HG02885 (cell line): ENCODE data around the gene CACUL1.
"Not testable (repeated sequence)": the region's sequence is repeated elsewhere in the genome, so short reads cannot be mapped to it uniquely, and the experiment has no call there.

Experiments used
- ATAC-seq: cut with Tn5 transposase; IDR thresholded peaks from one replicate; pipeline ENCODE4 v1.9.1; 2021; ENCODE audit warnings: mild to moderate bottlenecking; ENCODE audit not compliant: unreplicated experiment, poor library complexity

Gene CACUL1

DNA sequence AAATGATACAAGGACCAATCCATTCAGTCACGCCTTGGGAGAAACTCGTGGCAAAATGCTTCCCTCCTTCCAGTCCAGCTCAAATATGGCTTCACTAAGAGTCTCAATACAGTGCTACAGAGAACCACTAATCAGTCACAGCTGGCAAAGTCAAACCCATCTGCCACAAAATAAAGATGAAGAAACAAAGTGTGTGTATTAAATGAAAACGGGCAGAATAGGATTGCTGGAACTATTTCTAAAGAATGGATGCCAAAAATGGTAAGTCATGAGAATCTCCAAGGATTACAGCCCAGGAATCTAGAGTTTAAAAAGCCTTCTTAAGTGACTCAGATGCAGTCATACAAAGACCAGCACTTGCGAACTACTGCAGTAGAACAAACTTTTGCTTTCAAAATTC is 61.9 kb downstream of the CACUL1 start:
- ATAC-seq: no peak

DNA sequence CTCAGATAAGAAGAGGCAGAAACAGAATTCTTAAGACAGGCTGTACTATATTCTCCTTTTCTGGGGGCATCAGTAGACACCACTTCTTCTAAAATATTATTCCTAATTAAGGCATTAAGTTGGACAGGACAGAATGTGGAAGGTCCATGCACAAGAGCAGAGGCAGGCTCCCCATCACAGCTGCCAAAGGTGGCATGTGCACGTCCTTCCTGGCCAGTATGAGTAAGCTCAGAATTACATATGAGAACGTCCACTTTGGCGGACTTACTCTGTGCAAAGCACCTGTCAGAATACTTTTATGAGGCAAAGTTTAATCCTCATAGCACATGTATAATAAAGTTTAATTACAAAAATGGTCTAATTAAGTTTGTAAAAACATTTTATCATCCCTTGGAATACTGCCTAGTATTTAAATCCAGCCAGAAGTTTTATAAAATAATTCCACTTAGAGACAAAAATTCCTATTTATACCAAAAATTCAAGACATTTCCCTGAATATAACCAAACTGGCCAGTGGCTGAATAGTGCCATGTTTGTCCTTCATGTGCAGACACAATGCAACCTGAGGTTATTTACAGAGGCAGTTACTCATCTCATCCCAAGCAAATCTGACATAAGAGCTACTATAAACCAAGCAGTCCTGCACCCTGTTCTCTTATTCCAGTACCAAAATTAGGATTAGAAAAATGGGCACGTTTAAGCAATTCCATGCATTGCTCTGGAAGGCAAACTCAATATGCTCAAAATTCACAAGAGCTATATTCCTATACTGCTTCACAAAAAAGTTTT is 65.5 kb downstream of the CACUL1 start:
- ATAC-seq: no peak

DNA sequence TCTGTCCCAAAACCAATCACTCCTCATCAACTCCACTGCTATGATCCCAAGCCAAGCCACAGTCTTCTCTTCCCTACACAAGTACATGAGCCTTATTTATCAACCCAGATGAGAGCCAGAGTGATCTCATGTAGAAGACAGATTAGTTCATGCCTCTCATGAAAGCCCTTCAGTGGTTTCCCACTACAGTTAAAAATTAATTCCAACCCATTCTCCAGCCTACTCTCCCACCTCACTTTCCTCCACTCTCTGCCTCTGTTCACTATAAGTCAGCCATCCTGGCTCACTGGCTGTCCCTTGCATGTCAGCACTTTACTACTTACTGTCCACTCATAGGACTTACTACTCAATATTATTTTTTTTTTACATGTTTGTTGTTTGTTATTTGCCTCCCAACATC is 67.3 kb downstream of the CACUL1 start:
- no peak for ATAC-seq

DNA sequence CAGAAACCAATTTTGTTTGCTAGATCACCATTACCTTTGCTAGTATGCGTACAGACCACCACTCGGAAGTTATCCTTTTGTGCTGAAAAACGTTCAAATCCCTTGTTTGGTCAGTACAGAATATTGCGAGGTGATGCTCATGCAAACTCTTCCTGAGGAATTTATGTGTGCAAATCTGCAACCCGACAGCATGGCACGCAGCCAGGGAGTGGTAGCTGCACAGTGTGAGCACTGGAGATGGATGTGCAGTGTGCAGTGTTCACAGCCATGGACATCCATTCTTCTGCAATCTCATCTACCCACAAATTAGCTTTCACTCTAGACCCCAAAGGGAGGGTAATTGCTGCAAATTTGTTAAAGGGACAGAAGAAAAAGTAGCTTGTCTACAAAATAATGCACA is 72.2 kb downstream of the CACUL1 start:
- ATAC-seq: no peak

DNA sequence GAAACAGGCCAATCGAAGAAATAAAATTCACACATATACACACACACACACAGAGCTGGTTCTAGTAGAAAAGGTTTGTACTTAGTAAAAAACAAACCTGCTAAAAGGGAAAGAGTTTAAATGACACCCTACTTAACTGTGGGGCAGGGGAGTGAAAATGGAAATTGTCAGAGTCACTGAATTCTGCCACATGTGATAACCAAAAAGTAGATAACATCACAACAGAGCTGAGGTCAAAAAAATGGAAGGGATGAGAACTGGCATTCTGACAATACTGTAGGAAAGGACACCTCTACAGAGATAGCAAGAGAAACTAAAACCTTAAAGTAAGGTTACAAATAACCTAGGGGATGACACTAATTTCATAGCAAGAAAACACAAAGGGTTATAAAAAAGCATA is 74.6 kb downstream of the CACUL1 start:
- ATAC-seq: no peak

DNA sequence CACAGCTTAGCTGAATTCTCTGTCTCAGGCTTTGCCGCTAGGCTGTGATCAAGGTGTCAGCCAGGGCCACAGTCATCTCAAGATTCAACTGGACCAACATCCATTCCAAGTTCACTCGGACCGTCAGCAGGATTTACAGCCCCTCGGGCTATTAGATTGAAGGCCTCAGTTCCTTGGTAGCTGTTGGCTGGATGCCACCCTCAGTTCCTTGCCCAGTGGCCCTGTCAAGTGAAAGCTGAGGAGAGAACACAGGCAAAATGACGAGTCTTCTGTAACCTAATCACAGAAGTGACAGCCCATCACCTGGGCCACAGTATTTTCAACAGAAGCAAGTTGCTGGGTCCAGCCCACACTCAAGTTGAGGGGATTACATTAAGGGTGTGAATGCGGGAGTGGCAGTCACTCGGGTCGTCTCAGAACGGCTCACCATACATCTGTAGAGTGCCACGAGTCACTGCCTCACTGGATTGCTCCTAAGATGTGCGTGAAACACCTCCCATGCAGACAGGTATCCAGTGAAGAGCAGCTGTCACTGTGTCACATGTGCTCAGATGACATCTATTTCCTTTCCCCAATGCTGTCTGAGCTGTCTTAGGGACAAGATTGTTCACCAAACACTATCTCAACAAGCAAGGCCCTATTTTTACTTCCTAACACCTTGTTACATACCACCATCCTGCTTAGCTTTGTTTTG is 80.4 kb downstream of the CACUL1 start:
- no peak for ATAC-seq

DNA sequence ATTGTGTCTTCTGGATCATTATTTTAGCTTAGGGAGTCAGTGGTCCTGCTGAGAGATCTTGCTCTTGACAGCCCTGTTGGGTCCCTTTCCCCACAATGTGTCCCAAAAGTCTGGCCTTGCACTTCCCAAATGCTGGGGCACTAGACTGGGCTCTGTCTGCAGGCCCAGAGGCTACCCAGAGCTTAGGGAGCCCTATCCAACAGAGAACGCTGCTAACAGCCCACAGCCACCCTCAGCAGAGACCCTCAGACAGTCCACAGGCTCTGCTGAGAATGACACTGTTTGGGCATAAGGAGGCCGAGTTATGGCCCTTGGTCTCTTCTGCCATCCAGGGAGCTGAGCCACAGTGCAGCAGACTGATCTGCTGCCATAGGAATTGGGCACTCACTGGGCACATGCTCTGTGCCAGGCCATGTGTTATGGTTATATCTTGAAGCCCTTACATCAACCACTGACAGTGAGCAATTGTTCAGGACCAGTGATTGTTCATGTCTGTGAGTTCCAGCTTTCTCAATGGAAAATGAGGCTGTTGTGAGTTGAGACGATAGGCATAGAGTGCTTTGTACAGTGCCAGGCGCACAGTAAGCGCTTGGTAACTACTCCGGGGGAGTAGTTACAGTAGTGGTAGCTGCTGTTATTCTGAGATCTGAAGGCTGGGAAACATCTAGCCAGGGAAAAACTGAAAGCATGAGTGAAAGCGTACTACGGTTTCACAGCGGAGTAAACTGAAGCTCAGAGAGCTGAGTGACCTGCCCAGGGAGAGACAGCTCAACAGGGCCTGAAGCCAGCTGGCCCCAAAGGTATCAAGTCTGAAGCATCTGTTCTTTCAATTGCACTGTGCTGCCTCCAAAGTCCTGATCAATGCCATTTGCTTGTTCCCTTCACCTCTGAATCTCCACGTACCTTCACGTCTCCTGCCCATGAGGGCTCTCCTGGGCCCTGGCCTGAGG is 81.7 kb downstream of the CACUL1 start:
- no peak for ATAC-seq

DNA sequence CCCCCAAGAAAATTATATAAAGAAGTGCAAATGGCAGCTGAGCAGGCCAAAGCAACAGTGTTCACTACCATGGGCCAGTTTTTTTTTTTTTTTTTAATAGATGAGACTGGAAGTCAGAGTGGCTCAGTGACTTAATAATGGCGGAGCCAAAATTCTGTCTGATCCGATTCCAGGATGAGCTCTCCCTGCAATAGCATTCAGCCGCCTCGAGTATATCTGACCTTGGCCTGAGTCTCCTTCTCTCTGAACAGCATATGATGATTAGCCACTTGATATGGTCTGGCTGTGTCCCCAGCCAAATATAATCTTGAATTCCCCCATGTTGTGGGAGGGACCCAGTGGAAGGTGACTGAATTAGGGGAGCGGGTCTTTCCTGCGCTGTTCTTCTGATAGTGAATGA is 82.6 kb downstream of the CACUL1 start:
- no peak for ATAC-seq

DNA sequence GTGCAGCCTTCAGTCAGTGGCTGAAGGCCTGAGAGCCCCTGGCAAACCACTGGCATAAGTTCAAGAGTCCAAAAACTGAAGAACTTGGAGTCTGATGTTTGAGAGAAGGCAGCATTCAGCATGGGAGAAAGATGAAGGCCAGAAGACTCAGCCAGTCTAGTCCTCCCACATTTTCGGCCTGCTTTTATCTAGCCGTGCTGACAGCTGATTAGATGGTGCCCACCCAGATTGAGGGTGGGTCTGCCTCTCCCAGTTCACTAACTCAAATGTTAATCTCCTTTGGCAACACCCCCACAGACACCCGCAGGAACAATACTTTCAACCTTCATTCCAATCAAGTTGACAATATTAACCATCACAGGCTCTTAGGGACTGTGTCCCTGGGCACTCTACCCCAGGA is 83.5 kb downstream of the CACUL1 start:
- ATAC-seq: not testable (repeated sequence)

DNA sequence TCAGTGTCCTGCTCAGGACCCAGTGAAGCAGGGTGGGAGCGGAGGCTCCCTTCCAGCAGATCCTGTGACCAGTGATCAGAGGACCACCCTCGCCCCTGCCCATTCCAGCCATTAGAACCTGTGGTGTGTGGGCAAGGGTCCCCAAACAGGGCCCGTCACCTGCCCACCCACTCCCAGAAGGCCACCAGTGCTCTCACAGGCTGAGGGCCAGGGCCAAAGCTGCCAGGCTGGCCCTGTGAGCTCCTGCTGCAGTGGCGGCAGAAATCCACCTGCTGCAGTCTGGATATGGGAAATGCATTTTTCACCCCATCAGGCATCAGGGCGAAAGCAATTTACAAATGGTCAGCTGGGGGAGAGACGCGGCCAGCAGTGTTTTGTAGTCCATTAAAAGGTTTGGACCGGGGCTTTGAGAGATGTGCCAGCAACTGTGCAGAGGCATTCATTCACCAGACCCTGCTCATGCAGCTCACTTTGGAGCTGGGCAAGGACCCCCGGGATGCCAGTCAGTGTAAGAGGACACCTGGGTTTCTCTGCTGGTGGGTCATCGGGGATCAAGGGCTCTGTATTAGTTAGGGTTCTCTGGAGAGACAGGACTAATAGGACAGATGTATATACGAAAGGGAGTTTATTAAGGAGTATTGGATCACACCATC is 84.2 kb downstream of the CACUL1 start:
- ATAC-seq: no peak

DNA sequence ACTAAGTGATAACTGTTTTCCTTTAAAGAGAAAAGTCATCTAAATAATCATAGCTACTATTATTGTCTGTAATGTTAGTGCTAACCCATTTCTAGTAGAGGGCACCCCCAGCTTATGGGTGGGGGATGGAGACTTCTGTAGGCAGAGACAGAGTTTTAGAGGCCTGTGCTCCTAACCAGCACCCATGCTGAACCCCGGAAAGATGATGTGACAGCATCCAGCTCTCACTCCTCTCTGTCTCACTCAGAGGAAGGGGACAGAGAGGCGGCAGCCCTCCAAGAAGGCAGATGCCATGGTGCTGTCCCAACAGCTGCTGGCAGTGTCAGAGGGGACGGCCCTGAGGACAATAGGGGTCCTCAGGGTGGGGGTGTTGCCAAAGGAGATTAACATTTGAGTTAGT is 84.9 kb downstream of the CACUL1 start:
- ATAC-seq: no peak

DNA sequence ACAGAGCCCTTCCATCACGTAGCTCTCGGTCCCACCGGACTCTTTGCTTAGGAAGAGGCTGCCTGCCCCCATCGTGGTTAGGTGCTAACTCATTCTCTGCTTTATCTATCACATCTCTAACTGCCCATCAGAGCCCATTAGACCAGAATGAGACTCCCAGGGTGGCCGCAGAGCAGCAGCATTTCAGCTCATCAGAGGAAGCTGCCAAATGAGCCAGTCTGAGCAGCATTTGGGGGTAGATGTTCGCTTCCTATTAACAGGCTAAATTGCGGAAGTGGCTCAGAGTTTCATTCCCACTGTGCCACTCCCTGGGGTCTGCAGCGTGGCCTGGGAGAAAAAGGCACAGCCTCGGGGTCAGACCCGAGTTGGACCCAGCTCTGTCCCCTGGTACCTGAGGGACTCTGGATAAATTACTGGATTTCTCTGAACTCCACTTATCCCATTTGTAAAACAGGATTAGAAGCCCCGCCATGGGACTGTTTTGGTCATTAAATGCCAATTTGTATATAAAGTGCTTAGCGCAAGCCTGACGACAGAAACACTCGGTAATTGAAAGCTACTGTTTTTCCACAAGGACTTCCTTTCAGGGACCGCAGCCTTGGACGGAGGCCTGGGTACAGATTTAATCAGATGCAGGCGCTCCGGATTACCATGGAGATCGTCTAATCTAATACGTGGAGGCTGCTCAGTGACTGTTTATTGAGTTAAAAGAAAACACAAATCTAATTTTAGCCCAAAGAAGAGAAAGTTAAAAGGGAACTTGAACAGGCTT is 85.6 kb downstream of the CACUL1 start:
- no peak for ATAC-seq

DNA sequence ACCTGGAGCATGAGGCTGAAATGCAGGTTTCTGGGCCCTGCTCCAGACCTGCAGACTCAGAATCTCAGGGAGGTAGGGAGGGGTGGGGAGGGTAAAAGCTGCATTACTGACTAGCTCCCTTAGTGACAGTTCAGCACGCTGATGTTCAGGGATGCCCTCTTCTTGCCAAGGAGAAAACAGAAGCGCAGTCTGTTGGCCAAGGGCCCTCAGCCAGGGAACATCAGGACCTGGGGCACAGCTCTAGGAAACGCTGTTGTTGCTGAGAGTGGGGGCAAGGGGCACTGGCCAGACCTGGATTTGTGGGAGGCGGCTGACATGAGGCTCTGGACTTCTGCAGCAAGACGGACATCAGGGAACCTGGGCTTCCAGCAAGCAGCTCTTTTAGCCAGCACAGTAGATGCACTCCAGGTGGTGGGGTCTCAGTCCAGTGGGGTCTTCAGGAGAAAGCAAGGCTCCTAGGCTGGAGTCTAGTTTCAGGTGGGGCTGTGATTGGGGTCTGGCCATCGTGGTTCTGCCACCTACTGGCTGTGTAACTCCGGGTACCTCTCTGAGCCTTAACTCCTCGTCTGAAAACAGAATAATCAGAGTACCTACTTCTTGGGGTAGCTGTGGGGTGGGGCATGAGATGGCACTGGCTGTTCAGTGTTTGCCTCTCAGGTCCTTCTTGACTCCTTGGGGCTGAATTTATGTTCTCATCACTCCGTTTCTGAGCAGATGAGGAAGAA is 86.4 kb downstream of the CACUL1 start:
- no peak for ATAC-seq

DNA sequence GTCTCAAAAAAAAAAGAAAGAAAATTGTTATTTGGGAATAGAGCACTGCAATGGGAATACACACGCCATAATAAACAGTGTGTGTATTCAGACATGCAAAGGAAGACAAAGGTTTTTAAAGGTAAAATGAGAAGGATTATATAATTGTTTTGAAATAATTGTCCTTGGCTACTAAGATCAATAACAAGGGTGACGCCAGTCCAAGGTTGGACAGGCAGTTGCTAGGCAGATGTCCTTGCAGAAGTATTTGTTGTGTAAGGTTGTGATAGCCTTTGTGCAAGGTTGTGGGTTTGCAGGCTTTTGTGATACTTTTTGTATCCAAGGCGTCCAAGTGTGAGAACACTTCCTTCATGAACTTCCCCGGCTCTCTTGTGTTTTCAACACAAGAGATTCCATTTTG is 87.0 kb downstream of the CACUL1 start:
- no peak for ATAC-seq

DNA sequence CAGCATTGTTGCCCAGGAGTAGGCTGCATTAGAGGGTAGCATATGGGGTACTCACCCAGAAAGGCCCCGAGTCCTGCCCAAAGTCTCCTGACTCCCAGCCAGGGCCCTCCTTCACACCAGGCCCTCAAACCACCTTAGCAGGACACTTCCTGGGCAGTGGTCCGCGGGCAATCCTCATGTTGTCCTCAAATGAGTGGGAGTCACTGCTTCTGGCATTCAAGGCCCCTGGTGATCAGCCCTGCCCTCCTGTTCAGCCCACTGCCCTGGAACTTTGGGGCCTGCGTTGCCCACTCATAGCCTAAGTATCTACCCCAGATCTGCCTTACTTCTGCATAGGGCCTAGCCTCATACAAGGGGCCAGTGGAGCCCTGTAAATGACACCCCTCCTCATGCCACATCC is 88.4 kb downstream of the CACUL1 start:
- no peak for ATAC-seq

DNA sequence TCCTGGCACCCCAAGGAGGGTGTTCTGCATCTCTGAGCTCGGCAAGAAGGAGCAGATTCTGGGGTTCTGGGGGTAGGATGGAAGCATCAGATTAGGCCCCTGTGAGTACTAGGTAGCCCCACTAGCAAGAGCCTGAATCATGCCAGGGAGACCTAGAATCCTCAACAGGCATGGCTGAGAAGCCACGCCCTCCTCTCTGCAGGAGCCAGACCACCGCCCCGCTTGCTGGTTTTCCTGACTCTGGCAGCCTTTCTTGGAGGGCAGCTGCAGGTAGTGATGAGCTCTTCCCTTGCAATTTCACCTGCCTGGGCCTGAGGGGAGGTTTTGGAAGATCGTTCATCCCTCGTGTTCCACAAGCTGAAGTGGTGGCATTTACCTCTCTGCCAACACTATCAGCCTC is 90.4 kb downstream of the CACUL1 start:
- no peak for ATAC-seq

DNA sequence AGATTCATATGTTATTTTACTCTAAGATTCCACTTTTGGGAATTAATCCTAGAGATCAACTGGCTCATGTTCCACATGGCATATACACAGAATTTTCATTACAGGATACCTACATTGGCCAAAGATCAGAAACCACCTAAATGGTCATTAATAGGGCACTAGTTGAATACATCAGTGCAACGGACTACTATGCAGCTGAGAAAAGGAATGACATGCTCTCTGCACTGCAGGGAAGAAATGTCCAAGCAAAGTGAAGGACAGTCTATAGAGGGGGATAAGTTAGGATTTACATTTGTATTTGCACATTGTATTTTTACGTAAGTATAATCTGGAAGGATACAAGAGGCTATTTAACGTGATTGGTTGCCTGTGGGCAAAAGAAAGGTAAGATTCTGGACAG is 91.6 kb downstream of the CACUL1 start:
- ATAC-seq: no peak

DNA sequence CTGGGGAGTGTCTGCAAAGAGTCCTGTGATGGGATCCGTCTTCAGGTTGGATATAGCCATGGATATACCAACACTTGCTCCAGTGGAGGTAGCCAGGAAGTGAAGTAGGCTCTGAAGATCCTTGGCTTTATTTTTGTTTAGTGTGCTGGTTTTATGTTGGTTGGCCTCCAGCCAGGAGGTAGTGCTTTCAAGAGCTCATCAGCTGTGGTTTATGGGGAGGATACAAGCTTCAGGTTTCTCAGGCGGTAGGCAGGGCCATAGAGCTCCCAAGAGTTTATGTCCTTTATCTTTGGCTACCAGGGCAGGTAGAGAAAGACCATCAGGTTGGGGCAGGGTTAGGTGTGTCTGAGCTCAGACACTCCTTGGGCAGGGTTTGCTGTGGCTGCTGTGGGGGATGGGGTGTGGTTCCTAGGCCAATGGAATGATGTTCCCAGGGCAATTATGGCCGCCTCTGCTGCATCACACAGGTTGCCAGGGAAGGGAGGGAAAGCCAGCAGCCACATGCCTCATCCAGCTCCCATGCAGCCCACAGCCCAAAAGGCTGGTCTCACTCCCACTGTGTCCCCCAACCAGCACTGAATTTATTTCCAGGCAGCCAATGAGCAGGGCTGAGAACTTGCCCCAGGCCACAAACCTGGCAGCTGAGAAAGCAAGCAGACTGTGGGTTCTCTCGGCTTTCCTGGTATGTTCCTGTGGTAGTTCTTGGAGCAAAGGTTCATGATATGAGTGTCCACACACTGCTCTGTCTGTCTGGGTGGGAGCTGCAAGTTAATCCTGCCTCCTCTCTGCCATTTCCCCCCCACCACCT is 92.3 kb downstream of the CACUL1 start:
- ATAC-seq: no peak
